PC-9 (cell line): ENCODE data around the gene USF1. TPM values are rescaled to one million over a fixed set of nuclear protein-coding genes. Genes with fewer than 3 reads are reported as not detected.

Experiments used
- BruUV-seq: library from RNA; stranded (reverse); fragments of 400-500 nt; replicated peaks from 2 replicates; lab custom pipeline; 2021; lab: Mats Ljungman, UMichigan
- CTCF ChIA-PET: fragments of 300-600 bp; sonication (Branson Sonifier 250); formaldehyde crosslinking; loops from one replicate; lab custom pipeline; 2022; ENCODE audit warnings: antibody characterized with exemption; lab: Charles Lee
- POLR2A ChIA-PET: fragments of 300-600 bp; sonication (Branson Sonifier 250); formaldehyde crosslinking; loops from one replicate; lab custom pipeline; 2022; ENCODE audit warnings: antibody characterized with exemption; ENCODE audit not compliant: unreplicated experiment; lab: Charles Lee
- DNase-seq, 2 experiments: peaks; one replicate each; pipeline versions ENCODE4 v3.0.0 to v3.0.0-alpha.2; 2015 to 2022; ENCODE audit warnings: mixed read lengths in 1 of 2
- H2AFZ ChIP-seq: fragments of 200-600 bp; sonication (generic); 2 replicates; pipeline ENCODE4 v1.8.1; 2017; ENCODE audit warnings: antibody characterized with exemption
- H3F3A ChIP-seq: fragments of 200-600 bp; sonication (generic); 2 replicates; pipeline ENCODE4 v1.8.1; 2017; ENCODE audit warnings: antibody characterized with exemption, mild to moderate bottlenecking, low read depth; ENCODE audit not compliant: insufficient read depth
- H3K27ac ChIP-seq: fragments of 200-600 bp; sonication (generic); 2 replicates; pipeline ENCODE4 v1.6.1; 2016; ENCODE audit warnings: mixed run types
- H3K27me3 ChIP-seq: fragments of 200-600 bp; sonication (generic); 2 replicates; pipeline ENCODE4 v1.6.1; 2016; ENCODE audit warnings: low read depth, mixed run types; ENCODE audit not compliant: insufficient read depth
- H3K36me3 ChIP-seq: fragments of 200-600 bp; sonication (generic); 2 replicates; pipeline ENCODE4 v1.6.1; 2016; ENCODE audit warnings: low read depth, mixed run types
- H3K4me1 ChIP-seq: fragments of 200-600 bp; sonication (generic); replicated peaks from 2 replicates; pipeline ENCODE4 v1.6.1; 2016; ENCODE audit warnings: mixed run types; ENCODE audit not compliant: insufficient read depth
- H3K4me2 ChIP-seq: fragments of 200-600 bp; sonication (generic); 2 replicates; pipeline ENCODE4 v1.6.1; 2017; ENCODE audit warnings: mixed run types
- H3K4me3 ChIP-seq: fragments of 200-600 bp; sonication (generic); 2 replicates; pipeline ENCODE4 v1.6.1; 2016; ENCODE audit warnings: mixed run types
- H3K79me2 ChIP-seq: fragments of 200-600 bp; sonication (generic); 2 replicates; pipeline ENCODE4 v1.6.1; 2017; ENCODE audit warnings: low read depth, mixed run types
- H3K9me2 ChIP-seq: fragments of 200-600 bp; sonication (generic); 2 replicates; pipeline ENCODE4 v1.8.1; 2017; ENCODE audit warnings: mild to moderate bottlenecking; ENCODE audit not compliant: insufficient read depth
- H3K9me3 ChIP-seq: fragments of 200-600 bp; sonication (generic); 2 replicates; pipeline ENCODE4 v1.8.1; 2016; ENCODE audit warnings: low read depth; ENCODE audit not compliant: insufficient read depth
- H4K20me1 ChIP-seq: fragments of 200-600 bp; sonication (generic); 2 replicates; pipeline ENCODE4 v1.8.1; 2017; ENCODE audit not compliant: insufficient read depth
- EZH2 ChIP-seq: fragments of 200-600 bp; sonication (generic); IDR thresholded peaks from 2 replicates; pipeline ENCODE4 v1.8.0; 2017; ENCODE audit warnings: antibody characterized with exemption, low read depth
- intact Hi-C: fragments of 100-400 bp; cut with micrococcal nuclease; formaldehyde crosslinking; loops from one replicate; pipeline ENCODE4 v1.10.0; 2022; ENCODE audit not compliant: unreplicated experiment
- total RNA-seq: library from RNA; stranded (reverse); gene quantifications from 2 replicates; pipeline ENCODE4 v1.2.3, GENCODE V29; 2021
- TF ChIP-seq, protein P1 (sequence below): fragments of 200-600 bp; sonication (generic); conservative IDR thresholded peaks from 2 replicates; pipeline ENCODE4 v1.6.1; 2017; ENCODE audit warnings: mixed run types, antibody characterized with exemption, mild to moderate bottlenecking, moderate library complexity

Gene USF1
- total RNA-seq, 1 experiment from 2014 or later: 43.2 TPM

DNA sequence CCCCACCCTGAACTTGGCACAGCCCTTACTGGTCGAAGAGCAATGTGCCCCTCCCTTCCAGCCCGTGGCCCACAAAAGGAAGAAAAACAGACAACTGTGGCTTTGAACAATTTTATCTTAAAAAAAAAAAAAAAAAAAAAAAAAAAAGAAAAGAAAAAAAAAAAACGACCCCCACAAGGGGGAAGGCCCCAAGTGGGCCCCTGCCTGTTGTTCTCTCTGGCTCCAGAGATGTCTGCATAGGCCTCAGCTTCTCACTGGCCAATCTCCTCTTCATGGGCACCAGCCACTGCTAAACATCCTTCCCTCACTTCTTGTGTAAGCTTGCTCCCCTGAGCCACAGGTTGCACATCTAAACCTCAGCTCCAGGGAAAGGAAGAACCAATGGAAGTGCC, 6.6 kb downstream of the USF1 start:
- TF ChIP-seq, protein P1, sequence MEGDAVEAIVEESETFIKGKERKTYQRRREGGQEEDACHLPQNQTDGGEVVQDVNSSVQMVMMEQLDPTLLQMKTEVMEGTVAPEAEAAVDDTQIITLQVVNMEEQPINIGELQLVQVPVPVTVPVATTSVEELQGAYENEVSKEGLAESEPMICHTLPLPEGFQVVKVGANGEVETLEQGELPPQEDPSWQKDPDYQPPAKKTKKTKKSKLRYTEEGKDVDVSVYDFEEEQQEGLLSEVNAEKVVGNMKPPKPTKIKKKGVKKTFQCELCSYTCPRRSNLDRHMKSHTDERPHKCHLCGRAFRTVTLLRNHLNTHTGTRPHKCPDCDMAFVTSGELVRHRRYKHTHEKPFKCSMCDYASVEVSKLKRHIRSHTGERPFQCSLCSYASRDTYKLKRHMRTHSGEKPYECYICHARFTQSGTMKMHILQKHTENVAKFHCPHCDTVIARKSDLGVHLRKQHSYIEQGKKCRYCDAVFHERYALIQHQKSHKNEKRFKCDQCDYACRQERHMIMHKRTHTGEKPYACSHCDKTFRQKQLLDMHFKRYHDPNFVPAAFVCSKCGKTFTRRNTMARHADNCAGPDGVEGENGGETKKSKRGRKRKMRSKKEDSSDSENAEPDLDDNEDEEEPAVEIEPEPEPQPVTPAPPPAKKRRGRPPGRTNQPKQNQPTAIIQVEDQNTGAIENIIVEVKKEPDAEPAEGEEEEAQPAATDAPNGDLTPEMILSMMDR: no peak
- no peak for TF ChIP-seq EZH2
- H3K9me3 ChIP-seq: no peaks in the 10 kb centered on the region

DNA sequence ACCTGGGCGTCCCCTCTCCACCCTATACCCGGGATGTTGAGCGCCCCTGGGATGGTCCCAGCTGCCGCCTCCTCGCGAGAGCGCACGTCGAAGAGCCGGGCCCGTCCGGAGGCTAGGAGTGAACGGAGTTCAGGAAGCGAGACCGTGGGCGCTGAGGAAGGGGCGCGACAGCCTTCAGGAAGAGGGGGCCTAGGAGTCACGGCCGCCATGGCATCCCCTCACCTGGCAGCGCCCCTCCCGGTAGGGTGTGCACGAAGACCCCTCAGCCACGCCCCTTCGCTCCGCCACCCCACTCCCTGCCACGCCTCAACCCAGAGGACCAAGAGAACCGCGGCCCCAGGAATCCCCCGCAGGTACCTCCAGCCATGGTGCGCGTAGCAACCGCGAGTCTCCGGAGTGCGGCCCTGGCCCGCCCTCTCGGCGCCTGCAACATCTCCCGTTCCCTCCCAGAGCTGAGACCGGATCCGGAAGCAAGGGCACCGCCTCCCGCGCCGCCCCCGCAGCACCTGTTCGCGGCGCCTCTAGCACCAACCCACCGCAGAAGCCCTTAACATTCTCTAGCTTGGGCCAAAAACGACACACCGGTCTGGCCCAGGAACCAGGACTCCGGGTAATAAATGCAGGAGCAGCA, 7.1 kb downstream of the USF1 start, which contains the start of gene TSTD1:
TSTD1 (minus strand) TSS at position 442 of the 631 bp plus-strand sequence; CDS start at position 367, 75 bp downstream.
- intact Hi-C loops: loop anchor here (2.0 kb wide), 1 partner anchor 18 kb away; the partner anchor contains the start of gene F11R
- peak within 1 kb of the TSS; percentile 5; the same call in 1 of the 2 replicates for H3K27ac ChIP-seq

More for the DNA sequence above, 6.6 kb downstream of the USF1 start:
- no peaks in the 10 kb centered on the region for H4K20me1 ChIP-seq
- H3K27ac ChIP-seq: 0 out of 2 replicates have a peak overlapping the region, but pooled peaks have one; percentile 5
- POLR2A ChIA-PET: interaction anchor here (1.1 kb wide), 1 partner anchor 18 kb away, joined by 8 read pairs; the partner anchor contains the start of gene F11R
- H3K4me2 ChIP-seq: peak overlapping the region; percentile 88
- H3K9me2 ChIP-seq: no peaks in the 10 kb centered on the region
- H3F3A ChIP-seq: peaks cover 24% of the 10 kb centered on the region
- no peak for DNase-seq
- CTCF ChIA-PET: no interaction called here
- no peaks in the 10 kb centered on the region; the same call in 1 of the 2 replicates for H3K36me3 ChIP-seq
- TSS peak; percentile 71 for BruUV-seq
- H3K4me1 ChIP-seq: peaks cover 15% of the 10 kb centered on the region
- H2AFZ ChIP-seq: peak overlapping the region; percentile 99
- H3K4me3 ChIP-seq: peak overlapping the region; percentile 96
- H3K27me3 ChIP-seq: no peaks in the 10 kb centered on the region
- intact Hi-C loops: loop anchor here (2.0 kb wide), 1 partner anchor 18 kb away; the partner anchor contains the start of gene F11R
- H3K79me2 ChIP-seq: peaks cover 36% of the 10 kb centered on the region

More for the DNA sequence above, 7.1 kb downstream of the USF1 start, which contains the start of gene TSTD1:
- H2AFZ ChIP-seq: peak within 1 kb of the TSS; percentile 99
- H3F3A ChIP-seq: peaks cover 29% of the 10 kb centered on the region
- ChIA-PET CTCF (interaction anchor here (0.5 to 1.0 kb wide), 2 partner anchors 18 to 923 kb away, joined by 3 read pairs; partner anchors contain the start of gene F11R), POLR2A (interaction anchor here (1.1 kb wide), 1 partner anchor 18 kb away, joined by 8 read pairs; the partner anchor contains the start of gene F11R)
- H4K20me1 ChIP-seq: no peaks in the 10 kb centered on the region
- peak within 1 kb of the TSS; percentile 88 for H3K4me2 ChIP-seq
- peak within 1 kb of the TSS; percentile 96 for H3K4me3 ChIP-seq
- BruUV-seq: TSS peak; percentile 43
- TF ChIP-seq, protein P1: no peak
- no peak for TF ChIP-seq EZH2
- no peaks in the 10 kb centered on the region for H3K9me3 ChIP-seq
- H3K36me3 ChIP-seq: no peaks in the 10 kb centered on the region; the same call in 1 of the 2 replicates
- H3K9me2 ChIP-seq: no peaks in the 10 kb centered on the region
- peak; percentile 71 to 73 for DNase-seq
- H3K27me3 ChIP-seq: no peaks in the 10 kb centered on the region
- H3K4me1 ChIP-seq: peaks cover 18% of the 10 kb centered on the region
- H3K79me2 ChIP-seq: peaks cover 31% of the 10 kb centered on the region
